Esophagus squamous epithelium (tissue), 4 donors: ENCODE results near the gene MXD1.

Source experiments
- POLR2A ChIP-seq, 4 donors: fragments of 450-650 bp; IDR thresholded peaks; one replicate each; pipeline ENCODE4 v1.6.1; 2017; ENCODE audit warnings: antibody characterized with exemption in 4 of 4, mild to moderate bottlenecking in 4 of 4, moderate library complexity in 3 of 4
- TF ChIP-seq, protein P1 (sequence below), 6 experiments: fragments of 450-650 bp in 4 of 6; fragments of 200-600 bp in 2 of 6; sonication (generic) in 2 of 6; IDR thresholded peaks; one replicate each; pipeline ENCODE4 v1.5.1; 2016 to 2019; ENCODE audit warnings: antibody characterized with exemption in 6 of 6, mild to moderate bottlenecking in 4 of 6, moderate library complexity in 4 of 6

GRCh38 chr2:69986691-69987090, 71.8 kb downstream of the MXD1 start:
- TF ChIP-seq, protein P1, sequence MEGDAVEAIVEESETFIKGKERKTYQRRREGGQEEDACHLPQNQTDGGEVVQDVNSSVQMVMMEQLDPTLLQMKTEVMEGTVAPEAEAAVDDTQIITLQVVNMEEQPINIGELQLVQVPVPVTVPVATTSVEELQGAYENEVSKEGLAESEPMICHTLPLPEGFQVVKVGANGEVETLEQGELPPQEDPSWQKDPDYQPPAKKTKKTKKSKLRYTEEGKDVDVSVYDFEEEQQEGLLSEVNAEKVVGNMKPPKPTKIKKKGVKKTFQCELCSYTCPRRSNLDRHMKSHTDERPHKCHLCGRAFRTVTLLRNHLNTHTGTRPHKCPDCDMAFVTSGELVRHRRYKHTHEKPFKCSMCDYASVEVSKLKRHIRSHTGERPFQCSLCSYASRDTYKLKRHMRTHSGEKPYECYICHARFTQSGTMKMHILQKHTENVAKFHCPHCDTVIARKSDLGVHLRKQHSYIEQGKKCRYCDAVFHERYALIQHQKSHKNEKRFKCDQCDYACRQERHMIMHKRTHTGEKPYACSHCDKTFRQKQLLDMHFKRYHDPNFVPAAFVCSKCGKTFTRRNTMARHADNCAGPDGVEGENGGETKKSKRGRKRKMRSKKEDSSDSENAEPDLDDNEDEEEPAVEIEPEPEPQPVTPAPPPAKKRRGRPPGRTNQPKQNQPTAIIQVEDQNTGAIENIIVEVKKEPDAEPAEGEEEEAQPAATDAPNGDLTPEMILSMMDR (IDR thresholded peaks at IDR 0.05), result no peak
- TF ChIP-seq POLR2A (IDR thresholded peaks at IDR 0.05), result no peak
